Measurements from ENCODE around the gene MRO.

- TF ChIP-seq POLR2AphosphoS5 (IDR thresholded peaks at IDR 0.05; ENCODE audit: low read depth, low read length): no peak
- no peak for TF ChIP-seq TAF1 (IDR thresholded peaks at IDR 0.05; ENCODE audit: borderline replicate concordance, low read depth, low read length)
Measured at GRCh38 chr18:50816419-50817166, 3.2 kb downstream of the MRO start.
